Caco-2 (cell line): ENCODE measurements around the gene VWA2. TPM values are rescaled to one million over a fixed set of nuclear protein-coding genes. Genes with fewer than 3 reads are reported as not detected.

Experiments
- BruUV-seq: library from RNA; stranded (reverse); fragments of 400-500 nt; replicated peaks from 2 replicates; lab custom pipeline; 2021; lab: Mats Ljungman, UMichigan
- CTCF ChIA-PET: fragments of 300-600 bp; sonication (Branson Sonifier 250); formaldehyde crosslinking; loops from one replicate; lab custom pipeline; 2022; ENCODE audit warnings: antibody characterized with exemption; lab: Charles Lee
- POLR2A ChIA-PET: fragments of 300-600 bp; sonication (Branson Sonifier 250); formaldehyde crosslinking; loops from one replicate; lab custom pipeline; 2022; ENCODE audit warnings: antibody characterized with exemption; lab: Charles Lee
- DNase-seq, 2 experiments: peaks; one replicate each; pipeline versions ENCODE4 v3.0.0 to v3.0.0-alpha.2; 2020 to 2022
- H3K27me3 ChIP-seq: replicated peaks from 2 replicates; pipeline ENCODE4 v1.6.0; 2011; ENCODE audit warnings: low read length; ENCODE audit not compliant: control insufficient read depth, insufficient read depth
- H3K36me3 ChIP-seq: 2 replicates; pipeline ENCODE4 v1.5.1; 2011; ENCODE audit warnings: low read length; ENCODE audit not compliant: control insufficient read depth, insufficient read depth
- H3K4me1 ChIP-seq: fragments of 250-450 bp; sonication (Bioruptor Pico); 2 replicates; pipeline ENCODE4 v1.5.1; 2020; ENCODE audit warnings: mild to moderate bottlenecking
- H3K4me3 ChIP-seq: 2 replicates; pipeline ENCODE4 v1.5.1; 2011; ENCODE audit warnings: low read depth, mild to moderate bottlenecking, control low read depth, low read length
- H3K9me3 ChIP-seq: fragments of 250-450 bp; sonication (Bioruptor Pico); 2 replicates; pipeline ENCODE4 v1.5.1; 2020; ENCODE audit warnings: mild to moderate bottlenecking, moderate library complexity
- H3K27ac Mint-ChIP-seq: one replicate; pipeline ENCODE4 v1.8.0; 2022; ENCODE audit warnings: mixed read lengths; ENCODE audit not compliant: unreplicated experiment
- H3K27me3 Mint-ChIP-seq: one replicate; pipeline ENCODE4 v1.8.0; 2022; ENCODE audit warnings: mixed read lengths; ENCODE audit not compliant: insufficient read depth, unreplicated experiment
- H3K36me3 Mint-ChIP-seq: one replicate; pipeline ENCODE4 v1.8.0; 2022; ENCODE audit warnings: mild to moderate bottlenecking, mixed read lengths; ENCODE audit not compliant: insufficient read depth, unreplicated experiment
- H3K4me1 Mint-ChIP-seq: one replicate; pipeline ENCODE4 v1.8.0; 2022; ENCODE audit warnings: low read depth, mixed read lengths; ENCODE audit not compliant: unreplicated experiment
- H3K4me3 Mint-ChIP-seq: one replicate; pipeline ENCODE4 v1.8.0; 2022; ENCODE audit warnings: mild to moderate bottlenecking, moderate library complexity, mixed read lengths; ENCODE audit not compliant: unreplicated experiment
- H3K9me3 Mint-ChIP-seq: one replicate; pipeline ENCODE4 v1.8.0; 2022; ENCODE audit warnings: mixed read lengths; ENCODE audit not compliant: unreplicated experiment
- intact Hi-C: fragments of 100-400 bp; cut with micrococcal nuclease; formaldehyde crosslinking; loops from one replicate; pipeline ENCODE4 v1.10.0; 2022; ENCODE audit not compliant: unreplicated experiment
- total RNA-seq: library from RNA; stranded (reverse); gene quantifications from 2 replicates; pipeline ENCODE4 v1.2.3, GENCODE V29; 2022
- TF ChIP-seq, protein P1 (sequence below), 2 experiments: fragments of 200-600 bp in 1 of 2; IDR thresholded peaks; 1 replicate in 1 of 2; 2 replicates in 1 of 2; pipeline versions ENCODE4 v1.5.1 to v1.8.0; 2011 to 2022; ENCODE audit warnings: antibody characterized with exemption in 1 of 2, control low read depth in 1 of 2, inconsistent platforms in 1 of 2, low read depth in 1 of 2, low read length in 1 of 2, mild to moderate bottlenecking in 1 of 2, moderate library complexity in 1 of 2; ENCODE audit not compliant: insufficient read depth in 1 of 2, severe bottlenecking in 1 of 2, unreplicated experiment in 1 of 2

The VWA2 gene
- total RNA-seq, 1 experiment from 2014 or later = 1.2 TPM

- H3K4me3 ChIP-seq = no peak overlapping the region
- no peaks in the 10 kb centered on the region for H3K27me3 Mint-ChIP-seq
- no peaks in the 10 kb centered on the region for H3K4me1 Mint-ChIP-seq
- no peaks in the 10 kb centered on the region for H3K4me1 ChIP-seq
- H3K36me3 ChIP-seq = no peaks in the 10 kb centered on the region
- ChIA-PET CTCF (no interaction called here), POLR2A (no interaction called here)
- H3K4me3 Mint-ChIP-seq = no peak overlapping the region
- TF ChIP-seq, protein P1, sequence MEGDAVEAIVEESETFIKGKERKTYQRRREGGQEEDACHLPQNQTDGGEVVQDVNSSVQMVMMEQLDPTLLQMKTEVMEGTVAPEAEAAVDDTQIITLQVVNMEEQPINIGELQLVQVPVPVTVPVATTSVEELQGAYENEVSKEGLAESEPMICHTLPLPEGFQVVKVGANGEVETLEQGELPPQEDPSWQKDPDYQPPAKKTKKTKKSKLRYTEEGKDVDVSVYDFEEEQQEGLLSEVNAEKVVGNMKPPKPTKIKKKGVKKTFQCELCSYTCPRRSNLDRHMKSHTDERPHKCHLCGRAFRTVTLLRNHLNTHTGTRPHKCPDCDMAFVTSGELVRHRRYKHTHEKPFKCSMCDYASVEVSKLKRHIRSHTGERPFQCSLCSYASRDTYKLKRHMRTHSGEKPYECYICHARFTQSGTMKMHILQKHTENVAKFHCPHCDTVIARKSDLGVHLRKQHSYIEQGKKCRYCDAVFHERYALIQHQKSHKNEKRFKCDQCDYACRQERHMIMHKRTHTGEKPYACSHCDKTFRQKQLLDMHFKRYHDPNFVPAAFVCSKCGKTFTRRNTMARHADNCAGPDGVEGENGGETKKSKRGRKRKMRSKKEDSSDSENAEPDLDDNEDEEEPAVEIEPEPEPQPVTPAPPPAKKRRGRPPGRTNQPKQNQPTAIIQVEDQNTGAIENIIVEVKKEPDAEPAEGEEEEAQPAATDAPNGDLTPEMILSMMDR (IDR thresholded peaks at IDR 0.05; ENCODE audit: insufficient read depth in 1 of 2, low read depth in 1 of 2, low read length in 1 of 2, severe bottlenecking in 1 of 2, unreplicated experiment in 1 of 2) = no peak
- H3K9me3 Mint-ChIP-seq = no peaks in the 10 kb centered on the region
- intact Hi-C loops = no loop called here
- BruUV-seq = no TSS peak
- H3K27ac Mint-ChIP-seq = no peak overlapping the region
- no peaks in the 10 kb centered on the region for H3K36me3 Mint-ChIP-seq
- DNase-seq = peak in 1 of 2 experiments; percentile 17
- H3K9me3 ChIP-seq = no peaks in the 10 kb centered on the region
- no peaks in the 10 kb centered on the region for H3K27me3 ChIP-seq
Observed at GRCh38 chr10:114284346-114285071, 45.5 kb downstream of the VWA2 start.

DNA sequence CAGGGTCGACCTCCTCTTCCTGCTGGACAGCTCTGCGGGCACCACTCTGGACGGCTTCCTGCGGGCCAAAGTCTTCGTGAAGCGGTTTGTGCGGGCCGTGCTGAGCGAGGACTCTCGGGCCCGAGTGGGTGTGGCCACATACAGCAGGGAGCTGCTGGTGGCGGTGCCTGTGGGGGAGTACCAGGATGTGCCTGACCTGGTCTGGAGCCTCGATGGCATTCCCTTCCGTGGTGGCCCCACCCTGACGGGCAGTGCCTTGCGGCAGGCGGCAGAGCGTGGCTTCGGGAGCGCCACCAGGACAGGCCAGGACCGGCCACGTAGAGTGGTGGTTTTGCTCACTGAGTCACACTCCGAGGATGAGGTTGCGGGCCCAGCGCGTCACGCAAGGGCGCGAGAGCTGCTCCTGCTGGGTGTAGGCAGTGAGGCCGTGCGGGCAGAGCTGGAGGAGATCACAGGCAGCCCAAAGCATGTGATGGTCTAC lies 46.9 kb downstream of the VWA2 start:
- ChIA-PET CTCF (interaction anchor here (0.6 to 2.7 kb wide), 2 partner anchors 18 to 170 kb away, joined by 4 to 9 read pairs; no protein-coding TSS in a partner anchor), POLR2A (no interaction called here)
- Mint-ChIP-seq H3K36me3 (no peaks in the 10 kb centered on the region), H3K4me3 (no peak overlapping the region), H3K27me3 (no peaks in the 10 kb centered on the region), H3K9me3 (no peaks in the 10 kb centered on the region), H3K4me1 (no peaks in the 10 kb centered on the region), H3K27ac (no peak overlapping the region)
- no peaks in the 10 kb centered on the region for H3K9me3 ChIP-seq
- intact Hi-C loops = no loop called here
- H3K36me3 ChIP-seq = no peaks in the 10 kb centered on the region
- DNase-seq = peak in 1 of 2 experiments; percentile 26
- TF ChIP-seq, protein P1 (IDR thresholded peaks at IDR 0.05; ENCODE audit: insufficient read depth in 1 of 2, low read depth in 1 of 2, low read length in 1 of 2, severe bottlenecking in 1 of 2, unreplicated experiment in 1 of 2) = no peak
- no peak overlapping the region for H3K4me3 ChIP-seq
- H3K27me3 ChIP-seq = no peaks in the 10 kb centered on the region
- H3K4me1 ChIP-seq = no peaks in the 10 kb centered on the region
- no TSS peak for BruUV-seq

DNA sequence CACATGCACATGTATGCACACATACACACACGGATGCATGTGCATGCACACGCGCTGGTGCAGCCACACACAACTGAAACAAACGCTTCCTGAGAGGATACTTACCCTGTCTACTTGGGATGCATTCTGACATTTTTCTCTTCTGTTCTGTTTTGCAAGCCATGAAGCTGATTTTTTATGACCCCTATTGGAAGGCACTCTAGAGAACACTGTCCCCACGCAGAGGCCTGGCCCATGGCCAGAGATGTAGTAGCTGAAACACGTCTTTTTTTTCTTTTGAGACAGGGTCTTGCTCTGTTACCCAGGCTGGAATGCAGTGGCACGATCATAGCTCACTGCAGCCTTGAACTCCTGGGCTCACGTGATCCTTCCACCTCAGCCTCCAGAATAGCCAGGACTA lies 47.9 kb downstream of the VWA2 start:
- TF ChIP-seq, protein P1 (IDR thresholded peaks at IDR 0.05; ENCODE audit: insufficient read depth in 1 of 2, low read depth in 1 of 2, low read length in 1 of 2, severe bottlenecking in 1 of 2, unreplicated experiment in 1 of 2) = no peak
- Histone ChIP-seq H3K4me3 (no peak overlapping the region), H3K36me3 (no peaks in the 10 kb centered on the region), H3K27me3 (no peaks in the 10 kb centered on the region), H3K9me3 (no peaks in the 10 kb centered on the region), H3K4me1 (no peaks in the 10 kb centered on the region)
- intact Hi-C loops = no loop called here
- no peak overlapping the region for H3K4me3 Mint-ChIP-seq
- DNase-seq = peak in 1 of 2 experiments; percentile 9
- no TSS peak for BruUV-seq
- H3K27me3 Mint-ChIP-seq = no peaks in the 10 kb centered on the region
- H3K9me3 Mint-ChIP-seq = no peaks in the 10 kb centered on the region
- H3K27ac Mint-ChIP-seq = no peak overlapping the region
- no peaks in the 10 kb centered on the region for H3K4me1 Mint-ChIP-seq
- no peaks in the 10 kb centered on the region for H3K36me3 Mint-ChIP-seq
- POLR2A ChIA-PET = interaction anchor here (0.6 kb wide), 1 partner anchor 1386 kb away, joined by 3 read pairs; no protein-coding TSS in a partner anchor
- CTCF ChIA-PET = interaction anchor here (2.7 kb wide), 1 partner anchor 17 kb away, joined by 9 read pairs; no protein-coding TSS in a partner anchor
